Measurements from ENCODE around the gene SSX2IP. TPM values are rescaled to one million over a fixed set of nuclear protein-coding genes. Genes with fewer than 3 reads are reported as not detected.

The SSX2IP gene
- polyA plus RNA-seq, 3 donors: 0.85 to 2.8 (median 2.2) TPM

- Mint-ChIP-seq H3K36me3 (peaks cover 0 to 16% of the 10 kb centered on the region in 2 donors), H3K9me3 (no peaks in the 10 kb centered on the region), H3K27ac (no peak overlapping the region), H3K4me3 (no peak overlapping the region), H3K4me1 (no peaks in the 10 kb centered on the region), H3K27me3 (ENCODE audit: low read depth in 3 of 3) (peaks cover 0 to 1% (median 0%) of the 10 kb centered on the region in 3 donors)
- no peak overlapping the region for H3K27ac ChIP-seq (ENCODE audit: low read depth in 1 of 2, low read length in 2 of 2)
- no peak overlapping the region for H3K4me3 ChIP-seq (replicated peaks in 1 of 3; ENCODE audit: low read depth in 2 of 3, low read length in 3 of 3)
- H3K4me2 ChIP-seq (replicated peaks; ENCODE audit: extremely low read depth, low read length, poor library complexity, severe bottlenecking): no peak overlapping the region
- H2AFZ ChIP-seq (ENCODE audit: insufficient read depth, low read depth, low read length, poor library complexity, severe bottlenecking): no peak overlapping the region
- WGBS (ENCODE audit: insufficient coverage): no CpG with 5 or more reads among the region's 2 CpGs
- no peaks in the 10 kb centered on the region for H3K79me2 ChIP-seq (ENCODE audit: insufficient read depth, low read length)
- no peaks in the 10 kb centered on the region for H3K9me3 ChIP-seq (replicated peaks in 1 of 2; ENCODE audit: control insufficient read depth in 1 of 2, insufficient read depth in 1 of 2, low read length in 2 of 2)
- no peak for TF ChIP-seq CTCF (IDR thresholded peaks at IDR 0.05)
- H3K9ac ChIP-seq (ENCODE audit: insufficient read depth, low read length, poor library complexity, severe bottlenecking): no peak overlapping the region
- no peaks in the 10 kb centered on the region for H4K20me1 ChIP-seq (ENCODE audit: insufficient read depth, low read length)
- H3K4me1 ChIP-seq (ENCODE audit: control insufficient read depth in 1 of 2, insufficient read depth in 2 of 2, low read length in 2 of 2): no peaks in the 10 kb centered on the region
- peaks cover 0 to 2% of the 10 kb centered on the region in 2 donors for H3K36me3 ChIP-seq (replicated peaks in 1 of 2; ENCODE audit: control insufficient read depth in 1 of 2, insufficient read depth in 2 of 2, low read length in 2 of 2)
- DNase-seq: no peak
- intact Hi-C loops (cut with micrococcal nuclease): no loop called here
- no peaks in the 10 kb centered on the region for H3K27me3 ChIP-seq (ENCODE audit: control insufficient read depth in 2 of 2, insufficient read depth in 2 of 2, low read length in 2 of 2)
Measured at GRCh38 chr1:84669831-84670230, 20.4 kb downstream of the SSX2IP start.

- no peaks in the 10 kb centered on the region for H3K9me3 Mint-ChIP-seq
- Histone ChIP-seq H4K20me1 (ENCODE audit: insufficient read depth, low read length) (no peaks in the 10 kb centered on the region), H3K27me3 (ENCODE audit: control insufficient read depth in 2 of 2, insufficient read depth in 2 of 2, low read length in 2 of 2) (no peaks in the 10 kb centered on the region), H3K79me2 (ENCODE audit: insufficient read depth, low read length) (no peaks in the 10 kb centered on the region), H3K4me2 (replicated peaks; ENCODE audit: extremely low read depth, low read length, poor library complexity, severe bottlenecking) (no peak overlapping the region), H3K27ac (ENCODE audit: low read depth in 1 of 2, low read length in 2 of 2) (no peak overlapping the region), H3K4me3 (replicated peaks in 1 of 3; ENCODE audit: low read depth in 2 of 3, low read length in 3 of 3) (no peak overlapping the region), H3K36me3 (replicated peaks in 1 of 2; ENCODE audit: control insufficient read depth in 1 of 2, insufficient read depth in 2 of 2, low read length in 2 of 2) (peaks cover 0 to 5% of the 10 kb centered on the region in 2 donors), H3K9ac (ENCODE audit: insufficient read depth, low read length, poor library complexity, severe bottlenecking) (no peak overlapping the region), H3K4me1 (ENCODE audit: control insufficient read depth in 1 of 2, insufficient read depth in 2 of 2, low read length in 2 of 2) (no peaks in the 10 kb centered on the region), H2AFZ (ENCODE audit: insufficient read depth, low read depth, low read length, poor library complexity, severe bottlenecking) (no peak overlapping the region), H3K9me3 (replicated peaks in 1 of 2; ENCODE audit: control insufficient read depth in 1 of 2, insufficient read depth in 1 of 2, low read length in 2 of 2) (no peaks in the 10 kb centered on the region)
- peak; percentile 2 for TF ChIP-seq CTCF (IDR thresholded peaks at IDR 0.05)
- no peaks in the 10 kb centered on the region for H3K27me3 Mint-ChIP-seq (ENCODE audit: low read depth in 3 of 3)
- no peaks in the 10 kb centered on the region for H3K4me1 Mint-ChIP-seq
- WGBS (ENCODE audit: insufficient coverage): no CpG with 5 or more reads among the region's 1 CpG
- H3K27ac Mint-ChIP-seq: no peak overlapping the region
- no peak overlapping the region for H3K4me3 Mint-ChIP-seq
- peaks cover 0 to 16% of the 10 kb centered on the region in 2 donors for H3K36me3 Mint-ChIP-seq
- intact Hi-C loops (cut with micrococcal nuclease): no loop called here
- DNase-seq: peak in 1 of 3 donors; percentile 5
Measured at GRCh38 chr1:84668185-84668584, 22.1 kb downstream of the SSX2IP start.

All from CD14-positive monocyte (primary cell).